ENCODE data around the gene PACRG. TPM values are rescaled to one million over a fixed set of nuclear protein-coding genes. Genes with fewer than 3 reads are reported as not detected.

PACRG gene
- total and polyA plus RNA-seq, 2 of the 8 experiments (the other 6 are each of a cell fraction or from before 2014, with no cell fraction given): 0.44 to 0.54 TPM

DNA sequence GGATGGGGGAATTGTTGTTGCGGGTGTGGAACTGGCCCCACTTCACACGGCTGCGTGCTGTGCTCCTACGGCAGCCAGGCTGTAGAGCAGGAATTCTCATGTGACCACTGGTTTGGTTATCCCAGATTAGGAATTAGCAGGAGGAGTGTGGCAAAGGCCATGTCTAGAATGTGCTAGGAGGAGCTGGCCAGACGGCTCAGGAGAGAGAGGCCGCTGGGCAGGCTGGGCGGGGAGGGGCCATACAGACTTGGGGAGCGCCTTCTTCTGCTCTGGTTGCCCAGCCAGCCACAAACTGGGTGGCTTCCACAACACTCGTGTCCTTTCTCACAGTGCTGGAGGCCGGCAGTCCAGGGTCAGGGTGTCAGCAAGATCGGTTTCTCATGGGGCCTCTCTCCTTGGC is 441.7 kb downstream of the PACRG start:
- no peak overlapping the region for H3K23ac ChIP-seq (ENCODE audit: insufficient read length)
- H3K4me1 ChIP-seq (replicated peaks in 1 of 4; ENCODE audit: control insufficient read depth in 3 of 4, insufficient read depth in 4 of 4, low read length in 3 of 4): no peaks in the 10 kb centered on the region
- H3K18ac ChIP-seq (ENCODE audit: extremely low read depth, low read length): no peak overlapping the region
- H3K9me3 ChIP-seq (ENCODE audit: insufficient read depth in 2 of 2, low read depth in 1 of 2, low read length in 1 of 2): peaks cover 0 to 3% of the 10 kb centered on the region in 2 experiments; a peak in 2 of 4 replicates
- H2BK20ac ChIP-seq (ENCODE audit: low read length): no peak overlapping the region
- H3K79me1 ChIP-seq (ENCODE audit: low read depth, low read length): no peaks in the 10 kb centered on the region
- H3K14ac ChIP-seq (ENCODE audit: insufficient read length): no peak overlapping the region
- CTCF ChIA-PET (ENCODE audit: partially characterized antibody): interaction anchor here (0.8 to 3.1 kb wide), 28 partner anchors 8 to 463 kb away, joined by 3 to 19 read pairs (median 4); no protein-coding TSS in a partner anchor
- H4K91ac ChIP-seq (replicated peaks; ENCODE audit: insufficient read length, low read length): no peak overlapping the region
- no peaks in the 10 kb centered on the region for H3K23me2 ChIP-seq (ENCODE audit: low read depth, low read length)
- TF ChIP-seq TCF12 (IDR thresholded peaks at IDR 0.05; ENCODE audit: low read depth, low read length): no peak
- TF ChIP-seq CEBPB (IDR thresholded peaks at IDR 0.05; ENCODE audit: low read depth, low read length): no peak
- no peak for TF ChIP-seq CHD2 (IDR thresholded peaks at IDR 0.05; ENCODE audit: low read length)
- TF ChIP-seq NRF1 (IDR thresholded peaks at IDR 0.05; ENCODE audit: low read depth, low read length): no peak
- no peak for TF ChIP-seq RBBP5 (IDR thresholded peaks at IDR 0.05; ENCODE audit: borderline replicate concordance, low read depth, low read length)
- TF ChIP-seq EGR1 (IDR thresholded peaks at IDR 0.05; ENCODE audit: borderline replicate concordance, low read depth, low read length): no peak
- TF ChIP-seq BACH1 (IDR thresholded peaks at IDR 0.05; ENCODE audit: low read length): no peak
- no peak for TF ChIP-seq RFX5 (IDR thresholded peaks at IDR 0.05; ENCODE audit: borderline replicate concordance, low read depth, low read length)
- TF ChIP-seq SP1 (IDR thresholded peaks at IDR 0.05; ENCODE audit: low read depth, low read length): no peak
- TF ChIP-seq SUZ12 (IDR thresholded peaks at IDR 0.05; ENCODE audit: low read length): no peak
- no peak for TF ChIP-seq CTBP2 (IDR thresholded peaks at IDR 0.05; ENCODE audit: borderline replicate concordance, insufficient read depth, insufficient read length, low read length)
- no peak for TF ChIP-seq GABPA (IDR thresholded peaks at IDR 0.05; ENCODE audit: borderline replicate concordance, insufficient read depth, low read length)
- no peak for TF ChIP-seq SRF (IDR thresholded peaks at IDR 0.05; ENCODE audit: low read depth, low read length)
- TF ChIP-seq FOSL1 (IDR thresholded peaks at IDR 0.05; ENCODE audit: insufficient read depth, low read depth, low read length): no peak
- no peak overlapping the region for H3K4ac ChIP-seq (replicated peaks; ENCODE audit: insufficient read length, low read depth, low read length)
- WGBS, 2 experiments (ENCODE audit: extremely low coverage in 1 of 2, insufficient coverage in 1 of 2, insufficient read length in 1 of 2, insufficient replicate concordance in 2 of 2, low coverage in 1 of 2, low lambda C conversion rate in 2 of 2, missing lambda C conversion rate in 1 of 2): 95% methylated on average over 11 of the region's 11 CpGs; no CpG with 5 or more reads in 1 of the 2 experiments
- H2AK5ac ChIP-seq (ENCODE audit: low read depth, low read length): no peak overlapping the region
- H2BK5ac ChIP-seq (ENCODE audit: low read depth, low read length): no peak overlapping the region
- no peaks in the 10 kb centered on the region for H3K79me2 ChIP-seq (ENCODE audit: control insufficient read depth in 1 of 2, insufficient read depth in 2 of 2, low read length in 2 of 2)
- H3K4me2 ChIP-seq (ENCODE audit: insufficient read depth in 1 of 2, low read depth in 2 of 2, low read length in 2 of 2): no peak overlapping the region
- H2BK12ac ChIP-seq (ENCODE audit: low read depth, low read length): no peak overlapping the region
- no peak for FAIRE-seq
- POLR2A ChIA-PET (ENCODE audit: partially characterized antibody): no interaction called here
- no peak overlapping the region for H3K56ac ChIP-seq (replicated peaks; ENCODE audit: insufficient read length, low read depth, low read length)
- H3K27me3 ChIP-seq (replicated peaks in 1 of 4; ENCODE audit: control insufficient read depth in 3 of 4, extremely low read depth in 1 of 4, insufficient read depth in 3 of 4, low read length in 3 of 4): no peaks in the 10 kb centered on the region
- H4K8ac ChIP-seq (ENCODE audit: extremely low read depth, insufficient read depth, low read length): peak overlapping the region; percentile 43; the same call in 1 of the 2 replicates
- no peak overlapping the region for H2AFZ ChIP-seq (ENCODE audit: low read length)
- DNase-seq (ENCODE audit: low read depth in 1 of 2, low spot score in 2 of 2): no peak
- H2BK15ac ChIP-seq (ENCODE audit: low read length): 0 out of 2 replicates have a peak overlapping the region, but pooled peaks have one; percentile 18
- no peaks in the 10 kb centered on the region for H3K36me3 ChIP-seq (ENCODE audit: control insufficient read depth in 2 of 4, insufficient read depth in 4 of 4, low read length in 3 of 4)
- no peak overlapping the region for H4K5ac ChIP-seq (ENCODE audit: insufficient read length, low read depth, low read length)
- no peaks in the 10 kb centered on the region for H4K20me1 ChIP-seq (replicated peaks in 1 of 2; ENCODE audit: control insufficient read depth in 1 of 2, insufficient read depth in 2 of 2, low read length in 2 of 2)
- H3K27ac ChIP-seq (ENCODE audit: low read depth, low read length): no peak overlapping the region
- no peak overlapping the region for H3K4me3 ChIP-seq (ENCODE audit: extremely low read depth in 1 of 4, insufficient read depth in 2 of 4, low read depth in 3 of 4, low read length in 4 of 4)
- no peak overlapping the region for H3K9ac ChIP-seq (replicated peaks in 1 of 4; ENCODE audit: extremely low read depth in 1 of 4, low read depth in 3 of 4, low read length in 3 of 4)
- H2BK120ac ChIP-seq (replicated peaks; ENCODE audit: low read depth, low read length): no peak overlapping the region
